ENCODE results near the gene SYNE2.
"Not testable (repeated sequence)": the region's sequence is repeated elsewhere in the genome, so short reads cannot be mapped to it uniquely, and the experiment has no call there.

SYNE2 gene

DNA sequence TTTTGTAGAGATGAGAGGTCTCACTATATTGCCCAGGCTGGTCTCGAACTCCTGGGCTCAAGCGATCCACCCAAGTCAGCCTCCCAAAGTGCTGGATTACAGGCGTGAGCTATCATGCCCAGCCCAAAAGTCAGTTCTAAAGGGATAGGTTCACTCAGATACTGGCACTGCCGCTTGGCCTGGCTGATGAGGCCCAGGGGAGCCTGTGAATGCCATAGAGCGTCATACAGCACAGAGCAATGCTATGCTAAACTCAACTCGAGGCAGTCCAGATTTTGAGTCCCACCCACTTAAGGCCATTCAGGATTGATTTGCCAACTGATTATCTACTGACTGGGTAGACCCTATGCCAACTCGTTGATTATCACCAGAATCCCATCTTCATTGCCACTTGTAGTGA lies 262.0 kb downstream of the SYNE2 start:
- Histone ChIP-seq H3K27me3 (ENCODE audit: control insufficient read depth, low read length) (no peaks in the 10 kb centered on the region), H3K9me3 (ENCODE audit: control insufficient read depth, insufficient read depth, low read length) (no peaks in the 10 kb centered on the region), H4K20me1 (ENCODE audit: control insufficient read depth, insufficient read depth, low read depth, low read length) (no peaks in the 10 kb centered on the region), H3K79me2 (ENCODE audit: control insufficient read depth, low read length) (no peaks in the 10 kb centered on the region), H3K36me3 (ENCODE audit: control insufficient read depth, low read length) (peaks cover 83% of the 10 kb centered on the region), H3K9me2 (replicated peaks; ENCODE audit: control insufficient read depth, low read length) (no peaks in the 10 kb centered on the region), H3K4me3 (ENCODE audit: low read length) (no peak overlapping the region), H3K27ac (ENCODE audit: low read depth, low read length) (no peak overlapping the region), H3F3A (ENCODE audit: control insufficient read depth, insufficient read depth) (peaks cover 2% of the 10 kb centered on the region; the same call in 1 of the 2 replicates), H3K4me2 (ENCODE audit: low read length) (no peak overlapping the region), H3K4me1 (ENCODE audit: control insufficient read depth, low read length) (no peaks in the 10 kb centered on the region; the same call in 1 of the 2 replicates)
- TF ChIP-seq, protein P1, sequence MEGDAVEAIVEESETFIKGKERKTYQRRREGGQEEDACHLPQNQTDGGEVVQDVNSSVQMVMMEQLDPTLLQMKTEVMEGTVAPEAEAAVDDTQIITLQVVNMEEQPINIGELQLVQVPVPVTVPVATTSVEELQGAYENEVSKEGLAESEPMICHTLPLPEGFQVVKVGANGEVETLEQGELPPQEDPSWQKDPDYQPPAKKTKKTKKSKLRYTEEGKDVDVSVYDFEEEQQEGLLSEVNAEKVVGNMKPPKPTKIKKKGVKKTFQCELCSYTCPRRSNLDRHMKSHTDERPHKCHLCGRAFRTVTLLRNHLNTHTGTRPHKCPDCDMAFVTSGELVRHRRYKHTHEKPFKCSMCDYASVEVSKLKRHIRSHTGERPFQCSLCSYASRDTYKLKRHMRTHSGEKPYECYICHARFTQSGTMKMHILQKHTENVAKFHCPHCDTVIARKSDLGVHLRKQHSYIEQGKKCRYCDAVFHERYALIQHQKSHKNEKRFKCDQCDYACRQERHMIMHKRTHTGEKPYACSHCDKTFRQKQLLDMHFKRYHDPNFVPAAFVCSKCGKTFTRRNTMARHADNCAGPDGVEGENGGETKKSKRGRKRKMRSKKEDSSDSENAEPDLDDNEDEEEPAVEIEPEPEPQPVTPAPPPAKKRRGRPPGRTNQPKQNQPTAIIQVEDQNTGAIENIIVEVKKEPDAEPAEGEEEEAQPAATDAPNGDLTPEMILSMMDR (IDR thresholded peaks at IDR 0.05; ENCODE audit: low read depth, low read length, poor library complexity, severe bottlenecking), result no peak
- TF ChIP-seq EZH2phosphoT487 (IDR thresholded peaks at IDR 0.05; ENCODE audit: borderline replicate concordance, low read length), result no peak

DNA sequence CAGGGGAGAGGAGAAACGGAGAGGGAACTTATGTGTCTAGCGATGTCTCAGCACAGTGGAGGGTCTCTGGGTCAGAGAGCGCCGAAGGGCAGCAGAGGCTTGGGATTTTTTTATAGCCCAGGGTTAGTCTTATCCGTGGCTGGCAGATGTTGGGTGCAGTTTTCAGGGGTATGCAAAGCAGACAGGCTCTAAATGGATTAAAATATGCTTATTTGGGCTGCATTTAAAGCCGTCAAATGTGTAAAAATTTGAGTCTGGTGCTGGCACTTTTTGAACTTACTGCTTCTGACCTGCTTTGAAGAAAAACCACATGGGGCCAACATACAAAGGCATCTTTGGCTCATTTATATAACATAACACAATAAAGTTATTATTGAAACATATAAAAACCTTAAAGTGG lies 262.6 kb downstream of the SYNE2 start:
- Histone ChIP-seq H3K27ac (ENCODE audit: low read depth, low read length) (no peak overlapping the region), H3K36me3 (ENCODE audit: control insufficient read depth, low read length) (peaks cover 84% of the 10 kb centered on the region), H3K9me3 (ENCODE audit: control insufficient read depth, insufficient read depth, low read length) (no peaks in the 10 kb centered on the region), H3K4me3 (ENCODE audit: low read length) (no peak overlapping the region), H3K79me2 (ENCODE audit: control insufficient read depth, low read length) (no peaks in the 10 kb centered on the region), H3F3A (ENCODE audit: control insufficient read depth, insufficient read depth) (peaks cover 2% of the 10 kb centered on the region; the same call in 1 of the 2 replicates), H3K4me2 (ENCODE audit: low read length) (no peak overlapping the region), H3K4me1 (ENCODE audit: control insufficient read depth, low read length) (no peaks in the 10 kb centered on the region; the same call in 1 of the 2 replicates), H4K20me1 (ENCODE audit: control insufficient read depth, insufficient read depth, low read depth, low read length) (no peaks in the 10 kb centered on the region), H3K9me2 (replicated peaks; ENCODE audit: control insufficient read depth, low read length) (no peaks in the 10 kb centered on the region), H3K27me3 (ENCODE audit: control insufficient read depth, low read length) (no peaks in the 10 kb centered on the region)
- no peak for TF ChIP-seq EZH2phosphoT487 (IDR thresholded peaks at IDR 0.05; ENCODE audit: borderline replicate concordance, low read length)
- TF ChIP-seq, protein P1 (IDR thresholded peaks at IDR 0.05; ENCODE audit: low read depth, low read length, poor library complexity, severe bottlenecking), result no peak

DNA sequence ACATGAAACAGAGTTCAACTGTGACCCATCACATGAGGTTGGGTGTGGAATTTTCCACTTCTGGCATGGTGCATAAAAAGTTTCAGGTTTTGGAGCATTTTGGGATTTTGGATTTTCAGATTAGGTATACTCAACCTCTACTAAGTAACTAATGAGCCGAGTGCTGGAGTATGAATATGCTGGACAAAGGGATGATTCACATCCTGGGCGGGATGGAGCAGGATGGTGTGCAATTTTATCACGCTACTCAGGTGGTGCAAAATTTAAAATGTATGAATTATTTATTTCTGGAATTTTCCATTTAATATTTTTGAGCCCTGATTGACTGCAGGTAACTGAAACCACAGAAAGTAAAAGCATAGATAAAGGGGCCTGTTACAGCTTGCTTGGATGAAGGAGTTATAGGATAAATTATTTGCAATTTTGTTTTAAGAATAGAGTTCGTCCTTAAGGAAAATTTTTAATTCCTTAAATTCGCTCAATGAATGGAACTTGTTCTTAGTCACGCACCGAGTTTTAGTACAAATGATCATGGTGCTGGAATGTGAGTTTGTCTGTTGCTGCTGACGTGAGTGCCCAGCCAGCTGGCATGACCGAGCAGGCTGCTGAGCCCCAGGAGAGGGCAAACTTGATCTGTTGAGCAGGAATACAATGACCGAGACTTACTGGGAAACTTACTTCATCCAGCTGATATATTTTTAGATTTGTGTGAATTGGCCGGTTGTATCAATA lies 265.0 kb downstream of the SYNE2 start:
- no peaks in the 10 kb centered on the region for H3K79me2 ChIP-seq (ENCODE audit: control insufficient read depth, low read length)
- TF ChIP-seq, protein P1 (IDR thresholded peaks at IDR 0.05; ENCODE audit: low read depth, low read length, poor library complexity, severe bottlenecking), result no peak
- TF ChIP-seq EZH2phosphoT487 (IDR thresholded peaks at IDR 0.05; ENCODE audit: borderline replicate concordance, low read length), result no peak
- H3K27ac ChIP-seq (ENCODE audit: low read depth, low read length), result no peak overlapping the region
- H3K4me1 ChIP-seq (ENCODE audit: control insufficient read depth, low read length), result no peaks in the 10 kb centered on the region; the same call in 1 of the 2 replicates
- H3K36me3 ChIP-seq (ENCODE audit: control insufficient read depth, low read length), result peaks cover 82% of the 10 kb centered on the region
- H3F3A ChIP-seq (ENCODE audit: control insufficient read depth, insufficient read depth), result no peaks in the 10 kb centered on the region
- H3K4me3 ChIP-seq (ENCODE audit: low read length), result no peak overlapping the region
- H4K20me1 ChIP-seq (ENCODE audit: control insufficient read depth, insufficient read depth, low read depth, low read length), result no peaks in the 10 kb centered on the region
- no peak overlapping the region for H3K4me2 ChIP-seq (ENCODE audit: low read length)
- no peaks in the 10 kb centered on the region for H3K9me3 ChIP-seq (ENCODE audit: control insufficient read depth, insufficient read depth, low read length)
- no peaks in the 10 kb centered on the region for H3K9me2 ChIP-seq (replicated peaks; ENCODE audit: control insufficient read depth, low read length)
- H3K27me3 ChIP-seq (ENCODE audit: control insufficient read depth, low read length), result no peaks in the 10 kb centered on the region

DNA sequence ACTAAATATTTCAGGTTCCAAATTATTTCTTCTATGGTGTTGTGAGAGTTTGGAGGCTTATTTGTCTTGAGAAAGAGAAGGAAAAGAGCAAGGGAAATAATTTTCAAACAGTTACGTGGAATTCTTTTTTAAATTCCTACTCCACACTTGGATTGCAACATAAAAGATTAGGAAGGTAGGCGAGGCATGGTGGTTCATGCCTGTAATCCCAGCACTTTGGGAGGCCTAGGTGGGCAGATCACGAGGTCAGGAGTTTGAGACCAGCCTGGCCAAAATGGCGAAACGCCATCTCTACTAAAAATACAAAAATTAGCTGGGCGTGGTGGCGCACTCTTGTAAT lies 265.6 kb downstream of the SYNE2 start:
- not testable (repeated sequence) for H3K79me2 ChIP-seq (ENCODE audit: control insufficient read depth, low read length); H3K4me2 ChIP-seq (ENCODE audit: low read length); H3K4me1 ChIP-seq (ENCODE audit: control insufficient read depth, low read length); H3K27ac ChIP-seq (ENCODE audit: low read depth, low read length); H3K4me3 ChIP-seq (ENCODE audit: low read length); H3K27me3 ChIP-seq (ENCODE audit: control insufficient read depth, low read length); H3K9me3 ChIP-seq (ENCODE audit: control insufficient read depth, insufficient read depth, low read length); H3F3A ChIP-seq (ENCODE audit: control insufficient read depth, insufficient read depth); H4K20me1 ChIP-seq (ENCODE audit: control insufficient read depth, insufficient read depth, low read depth, low read length); H3K9me2 ChIP-seq (replicated peaks; ENCODE audit: control insufficient read depth, low read length)
- peaks cover 82% of the 10 kb centered on the region for H3K36me3 ChIP-seq (ENCODE audit: control insufficient read depth, low read length)
